ENCODE measurements around the gene YY1. TPM values are rescaled to one million over a fixed set of nuclear protein-coding genes. Genes with fewer than 3 reads are reported as not detected.

Gene YY1
- total and polyA plus RNA-seq, 2 of the 8 experiments (the other 6 are each of a cell fraction or from before 2014, with no cell fraction given), result 26.4 to 106 TPM

DNA sequence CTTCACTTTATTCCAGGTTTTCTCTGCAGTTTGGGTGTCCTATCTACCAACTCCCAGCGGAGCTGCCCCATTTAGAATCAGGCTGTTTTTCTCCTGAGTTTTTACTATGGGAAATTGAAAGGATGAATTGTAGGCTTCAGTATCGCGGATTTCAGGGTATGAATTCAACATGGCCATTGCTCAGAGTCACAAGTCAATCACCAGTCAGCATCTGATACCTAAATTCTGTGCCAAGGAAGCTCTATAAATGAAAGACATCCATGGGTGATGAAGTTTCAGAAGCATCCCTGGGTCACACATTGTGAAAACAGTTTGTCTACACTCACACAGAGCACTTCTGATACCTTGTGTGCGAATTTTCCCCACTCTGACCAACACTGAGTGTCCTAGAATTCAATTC, 35.8 kb upstream of the YY1 start (continued):
- TF ChIP-seq CHD7 (IDR thresholded peaks at IDR 0.05; ENCODE audit: insufficient replicate concordance, low read length), result no peak
- TF ChIP-seq EGR1 (IDR thresholded peaks at IDR 0.05; ENCODE audit: borderline replicate concordance, low read depth, low read length), result no peak
- TF ChIP-seq SP1 (IDR thresholded peaks at IDR 0.05; ENCODE audit: low read depth, low read length), result no peak
- no peak for TF ChIP-seq BRCA1 (IDR thresholded peaks at IDR 0.05; ENCODE audit: low read depth, low read length)
- no peak for TF ChIP-seq TAF7 (optimal IDR thresholded peaks at IDR 0.05; ENCODE audit: borderline replicate concordance, low read depth, low read length)
- no peak for TF ChIP-seq CBX8 (IDR thresholded peaks at IDR 0.05; ENCODE audit: borderline replicate concordance, low read depth, low read length)
- no peak for TF ChIP-seq BCL11A (IDR thresholded peaks at IDR 0.05; ENCODE audit: low read depth in 2 of 2, low read length in 2 of 2)
- TF ChIP-seq RXRA (IDR thresholded peaks at IDR 0.05; ENCODE audit: insufficient read depth, low read depth, low read length), result no peak
- TF ChIP-seq SIN3A (conservative IDR thresholded peaks at IDR 0.05 in 1 of 2, IDR thresholded peaks at IDR 0.05 in 1 of 2; ENCODE audit: low read depth in 1 of 2, low read length in 2 of 2), result no peak
- TF ChIP-seq RNF2 (IDR thresholded peaks at IDR 0.05; ENCODE audit: borderline replicate concordance, low read depth, low read length, missing control alignments, poor library complexity, severe bottlenecking), result no peak
- no peak for TF ChIP-seq EP300 (IDR thresholded peaks at IDR 0.05; ENCODE audit: borderline replicate concordance in 1 of 2, low read depth in 2 of 2, low read length in 2 of 2)
